ENCODE data around the gene PRAC2.

The PRAC2 gene

GRCh38 chr17:48725288-48726064 lies 2.5 kb downstream of the PRAC2 start:
- TF ChIP-seq FOXM1 (IDR thresholded peaks at IDR 0.05; ENCODE audit: borderline replicate concordance, low read depth) (no peak), USF1 (IDR thresholded peaks at IDR 0.05) (no peak), NFIC (IDR thresholded peaks at IDR 0.05) (no peak), RAD21 (IDR thresholded peaks at IDR 0.05; ENCODE audit: low read depth) (no peak), TEAD4 (IDR thresholded peaks at IDR 0.05) (no peak), YY1 (IDR thresholded peaks at IDR 0.05; ENCODE audit: low read depth) (no peak), EP300 (IDR thresholded peaks at IDR 0.05; ENCODE audit: borderline replicate concordance) (no peak), MAX (IDR thresholded peaks at IDR 0.05) (no peak), CREB1 (IDR thresholded peaks at IDR 0.05; ENCODE audit: low read depth) (no peak), TAF1 (IDR thresholded peaks at IDR 0.05; ENCODE audit: low read depth) (no peak), EGR1 (IDR thresholded peaks at IDR 0.05) (no peak), CEBPB (IDR thresholded peaks at IDR 0.05) (no peak), TCF12 (IDR thresholded peaks at IDR 0.05; ENCODE audit: low read depth) (no peak), ZBTB7A (IDR thresholded peaks at IDR 0.05; ENCODE audit: low read depth) (no peak), REST (IDR thresholded peaks at IDR 0.05; ENCODE audit: low read depth) (no peak)

- no peak for TF ChIP-seq EGR1 (IDR thresholded peaks at IDR 0.05)
- TF ChIP-seq REST (IDR thresholded peaks at IDR 0.05; ENCODE audit: low read depth): no peak
- TF ChIP-seq ZBTB7A (IDR thresholded peaks at IDR 0.05; ENCODE audit: low read depth): no peak
- no peak for TF ChIP-seq CREB1 (IDR thresholded peaks at IDR 0.05; ENCODE audit: low read depth)
- TF ChIP-seq TAF1 (IDR thresholded peaks at IDR 0.05; ENCODE audit: low read depth): no peak
- TF ChIP-seq RAD21 (IDR thresholded peaks at IDR 0.05; ENCODE audit: low read depth): no peak
Observed at GRCh38 chr17:48726114-48726915, 3.3 kb downstream of the PRAC2 start.

GRCh38 chr17:48726916-48727286 lies 3.9 kb downstream of the PRAC2 start:
- no peak for TF ChIP-seq REST (IDR thresholded peaks at IDR 0.05; ENCODE audit: low read depth)
- no peak for TF ChIP-seq YY1 (IDR thresholded peaks at IDR 0.05; ENCODE audit: low read depth)
- no peak for TF ChIP-seq CEBPB (IDR thresholded peaks at IDR 0.05)
- no peak for TF ChIP-seq CREB1 (IDR thresholded peaks at IDR 0.05; ENCODE audit: low read depth)
- no peak for TF ChIP-seq FOXM1 (IDR thresholded peaks at IDR 0.05; ENCODE audit: borderline replicate concordance, low read depth)
- no peak for TF ChIP-seq EP300 (IDR thresholded peaks at IDR 0.05; ENCODE audit: borderline replicate concordance)
- no peak for TF ChIP-seq MAX (IDR thresholded peaks at IDR 0.05)
- no peak for TF ChIP-seq ZBTB7A (IDR thresholded peaks at IDR 0.05; ENCODE audit: low read depth)
- no peak for TF ChIP-seq TEAD4 (IDR thresholded peaks at IDR 0.05)
- no peak for TF ChIP-seq TCF12 (IDR thresholded peaks at IDR 0.05; ENCODE audit: low read depth)
- TF ChIP-seq NFIC (IDR thresholded peaks at IDR 0.05): no peak

GRCh38 chr17:48727415-48728175 lies 4.6 kb downstream of the PRAC2 start:
- no peak for TF ChIP-seq TAF1 (IDR thresholded peaks at IDR 0.05; ENCODE audit: low read depth)
- no peak for TF ChIP-seq REST (IDR thresholded peaks at IDR 0.05; ENCODE audit: low read depth)
- TF ChIP-seq CREB1 (IDR thresholded peaks at IDR 0.05; ENCODE audit: low read depth): no peak
- TF ChIP-seq RAD21 (IDR thresholded peaks at IDR 0.05; ENCODE audit: low read depth): no peak
- TF ChIP-seq FOXM1 (IDR thresholded peaks at IDR 0.05; ENCODE audit: borderline replicate concordance, low read depth): no peak
- no peak for TF ChIP-seq YY1 (IDR thresholded peaks at IDR 0.05; ENCODE audit: low read depth)
- TF ChIP-seq TEAD4 (IDR thresholded peaks at IDR 0.05): no peak
- no peak for TF ChIP-seq EGR1 (IDR thresholded peaks at IDR 0.05)
- TF ChIP-seq USF1 (IDR thresholded peaks at IDR 0.05): no peak
- TF ChIP-seq MAX (IDR thresholded peaks at IDR 0.05): no peak
- TF ChIP-seq ZBTB7A (IDR thresholded peaks at IDR 0.05; ENCODE audit: low read depth): no peak
- TF ChIP-seq TCF12 (IDR thresholded peaks at IDR 0.05; ENCODE audit: low read depth): no peak
- TF ChIP-seq NFIC (IDR thresholded peaks at IDR 0.05): no peak
- no peak for TF ChIP-seq CEBPB (IDR thresholded peaks at IDR 0.05)
- no peak for TF ChIP-seq EP300 (IDR thresholded peaks at IDR 0.05; ENCODE audit: borderline replicate concordance)
